PC-3 (cell line): ENCODE data around the gene PCGF1.

Experiments used
- CTCF ChIP-seq: fragments of 300-600 bp; sonication (generic); conservative IDR thresholded peaks from 2 replicates; pipeline ENCODE4 v1.5.1; 2017; ENCODE audit warnings: antibody characterized with exemption, low read depth, mild to moderate bottlenecking, low read length
- EZH2phosphoT487 ChIP-seq: fragments of 300-600 bp; sonication (generic); IDR thresholded peaks from 2 replicates; pipeline ENCODE4 v1.6.1; 2018; ENCODE audit warnings: mild to moderate bottlenecking, antibody characterized with exemption, low read length, borderline replicate concordance

DNA sequence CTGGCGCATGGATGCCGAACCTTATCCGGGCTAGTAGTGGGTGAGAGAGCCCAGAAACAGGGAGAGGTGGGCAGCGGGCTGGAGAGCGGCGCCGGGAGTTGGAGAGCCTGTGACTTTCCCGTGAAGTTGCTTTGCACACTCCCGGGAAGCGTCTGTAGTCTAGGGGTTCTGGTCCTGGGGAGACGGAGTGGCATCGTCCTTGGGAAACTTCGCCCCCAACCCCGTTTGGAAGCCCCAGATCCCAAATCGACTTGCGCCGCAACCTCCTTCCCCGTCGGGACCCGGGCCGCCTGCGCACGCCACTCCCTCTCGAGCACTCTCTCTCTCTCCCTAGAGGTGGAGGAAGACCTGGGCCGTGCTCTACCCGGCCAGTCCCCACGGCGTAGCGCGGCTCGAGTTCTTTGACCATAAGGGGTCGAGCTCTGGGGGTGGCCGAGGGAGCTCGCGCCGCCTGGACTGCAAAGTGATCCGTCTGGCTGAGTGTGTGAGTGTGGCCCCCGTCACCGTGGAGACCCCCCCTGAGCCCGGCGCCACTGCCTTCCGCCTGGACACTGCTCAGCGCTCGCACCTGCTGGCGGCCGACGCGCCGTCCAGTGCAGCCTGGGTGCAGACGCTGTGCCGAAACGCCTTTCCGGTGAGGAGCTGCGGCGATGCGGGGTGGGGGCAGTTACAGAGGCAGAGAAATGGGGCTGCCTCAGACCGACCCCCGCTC lies 47.5 kb upstream of the PCGF1 start:
- no peak for TF ChIP-seq CTCF
- TF ChIP-seq EZH2phosphoT487 = no peak
